Measurements from ENCODE around the gene FBXL14.

DNA sequence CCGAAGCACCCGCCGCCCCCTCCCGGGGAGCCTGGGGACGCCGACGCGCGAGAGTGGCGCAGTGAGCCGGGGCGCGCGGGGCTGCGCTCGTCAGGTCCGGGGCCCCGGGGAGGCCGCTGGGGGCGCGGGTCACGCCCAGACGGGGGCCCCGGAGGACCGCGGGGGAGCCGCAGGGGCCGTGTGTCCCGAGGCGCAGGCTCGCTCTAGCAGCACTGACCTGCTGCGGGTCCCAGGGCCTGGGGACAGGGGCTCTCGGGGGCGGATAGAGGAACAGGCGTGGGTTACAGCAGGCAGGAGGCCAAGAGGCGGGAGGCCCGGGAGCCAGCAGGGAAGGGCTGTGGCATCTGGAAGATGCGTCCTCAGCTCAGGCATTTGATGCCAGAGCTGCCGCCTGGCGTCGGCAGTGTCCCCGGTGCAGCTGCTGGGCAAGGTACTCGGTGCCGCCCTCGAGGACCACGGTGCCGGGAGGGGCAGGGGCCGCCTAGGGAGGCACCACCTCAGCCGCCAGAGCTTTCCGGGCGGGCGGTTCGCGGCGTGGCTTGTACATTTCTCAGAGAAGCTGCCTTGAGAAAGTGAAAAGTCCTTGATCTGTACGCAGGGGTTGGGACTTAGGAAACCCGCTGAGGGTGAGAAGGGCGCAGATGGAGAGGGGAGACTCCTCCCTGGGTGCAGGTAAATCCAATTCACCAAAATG, 35.9 kb upstream of the FBXL14 start:
- TF ChIP-seq, protein P1, sequence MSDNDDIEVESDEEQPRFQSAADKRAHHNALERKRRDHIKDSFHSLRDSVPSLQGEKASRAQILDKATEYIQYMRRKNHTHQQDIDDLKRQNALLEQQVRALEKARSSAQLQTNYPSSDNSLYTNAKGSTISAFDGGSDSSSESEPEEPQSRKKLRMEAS (IDR thresholded peaks at IDR 0.05), result peak; percentile 58
- no peak for TF ChIP-seq EP300 (IDR thresholded peaks at IDR 0.05; ENCODE audit: borderline replicate concordance)
- no peak for TF ChIP-seq TAF1 (IDR thresholded peaks at IDR 0.05; ENCODE audit: low read depth)
- TF ChIP-seq TCF12 (IDR thresholded peaks at IDR 0.05; ENCODE audit: low read depth), result no peak
- TF ChIP-seq, protein P2, sequence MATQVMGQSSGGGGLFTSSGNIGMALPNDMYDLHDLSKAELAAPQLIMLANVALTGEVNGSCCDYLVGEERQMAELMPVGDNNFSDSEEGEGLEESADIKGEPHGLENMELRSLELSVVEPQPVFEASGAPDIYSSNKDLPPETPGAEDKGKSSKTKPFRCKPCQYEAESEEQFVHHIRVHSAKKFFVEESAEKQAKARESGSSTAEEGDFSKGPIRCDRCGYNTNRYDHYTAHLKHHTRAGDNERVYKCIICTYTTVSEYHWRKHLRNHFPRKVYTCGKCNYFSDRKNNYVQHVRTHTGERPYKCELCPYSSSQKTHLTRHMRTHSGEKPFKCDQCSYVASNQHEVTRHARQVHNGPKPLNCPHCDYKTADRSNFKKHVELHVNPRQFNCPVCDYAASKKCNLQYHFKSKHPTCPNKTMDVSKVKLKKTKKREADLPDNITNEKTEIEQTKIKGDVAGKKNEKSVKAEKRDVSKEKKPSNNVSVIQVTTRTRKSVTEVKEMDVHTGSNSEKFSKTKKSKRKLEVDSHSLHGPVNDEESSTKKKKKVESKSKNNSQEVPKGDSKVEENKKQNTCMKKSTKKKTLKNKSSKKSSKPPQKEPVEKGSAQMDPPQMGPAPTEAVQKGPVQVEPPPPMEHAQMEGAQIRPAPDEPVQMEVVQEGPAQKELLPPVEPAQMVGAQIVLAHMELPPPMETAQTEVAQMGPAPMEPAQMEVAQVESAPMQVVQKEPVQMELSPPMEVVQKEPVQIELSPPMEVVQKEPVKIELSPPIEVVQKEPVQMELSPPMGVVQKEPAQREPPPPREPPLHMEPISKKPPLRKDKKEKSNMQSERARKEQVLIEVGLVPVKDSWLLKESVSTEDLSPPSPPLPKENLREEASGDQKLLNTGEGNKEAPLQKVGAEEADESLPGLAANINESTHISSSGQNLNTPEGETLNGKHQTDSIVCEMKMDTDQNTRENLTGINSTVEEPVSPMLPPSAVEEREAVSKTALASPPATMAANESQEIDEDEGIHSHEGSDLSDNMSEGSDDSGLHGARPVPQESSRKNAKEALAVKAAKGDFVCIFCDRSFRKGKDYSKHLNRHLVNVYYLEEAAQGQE (IDR thresholded peaks at IDR 0.05; ENCODE audit: low read depth), result no peak
- TF ChIP-seq CEBPB (IDR thresholded peaks at IDR 0.05), result no peak
- no peak for TF ChIP-seq EGR1 (IDR thresholded peaks at IDR 0.05)
- no peak for TF ChIP-seq YY1 (IDR thresholded peaks at IDR 0.05; ENCODE audit: low read depth)
- TF ChIP-seq FOXM1 (IDR thresholded peaks at IDR 0.05; ENCODE audit: borderline replicate concordance, low read depth), result no peak
- 0 out of 2 replicates have a peak, but pooled peaks have one; percentile 1 for TF ChIP-seq RAD21 (IDR thresholded peaks at IDR 0.05; ENCODE audit: low read depth)
- TF ChIP-seq USF1 (IDR thresholded peaks at IDR 0.05), result no peak
- TF ChIP-seq ZBTB7A (IDR thresholded peaks at IDR 0.05; ENCODE audit: low read depth), result peak; percentile 84
- TF ChIP-seq TEAD4 (IDR thresholded peaks at IDR 0.05), result 0 out of 2 replicates have a peak, but pooled peaks have one; percentile 6
- no peak for TF ChIP-seq CREB1 (IDR thresholded peaks at IDR 0.05; ENCODE audit: low read depth)
